Activated CD8-positive, alpha-beta memory T cell treated with anti-CD3 and anti-CD28 coated beads for 36 hours (primary cell): ENCODE measurements around the gene RBM26. TPM values are rescaled to one million over a fixed set of nuclear protein-coding genes. Genes with fewer than 3 reads are reported as not detected.
"Not testable (repeated sequence)": the region's sequence is repeated elsewhere in the genome, so short reads cannot be mapped to it uniquely, and the experiment has no call there.

ENCODE experiments used
- CTCF ChIA-PET: fragments of 350-600 bp; sonication (Branson Sonifier 250); formaldehyde crosslinking; loops from one replicate; lab custom pipeline; 2021; ENCODE audit warnings: antibody characterized with exemption; lab: Charles Lee
- POLR2A ChIA-PET: fragments of 350-600 bp; sonication (Branson Sonifier 250); formaldehyde crosslinking; loops from one replicate; lab custom pipeline; 2021; ENCODE audit warnings: antibody characterized with exemption; lab: Charles Lee
- total RNA-seq, 2 experiments: library from RNA; stranded (reverse); gene quantifications; one replicate each; pipeline ENCODE4 v1.2.3, GENCODE V29; 2021

The RBM26 gene
- total RNA-seq, 2 experiments from 2014 or later, result 64.4 to 64.7 TPM

- CTCF ChIA-PET, result no interaction called here
- POLR2A ChIA-PET, result no interaction called here
Measured at GRCh38 chr13:79307433-79307861, 98.6 kb downstream of the RBM26 start.

GRCh38 chr13:79306650-79307049 is 99.4 kb downstream of the RBM26 start:
- ChIA-PET POLR2A (no interaction called here), CTCF (no interaction called here)

GRCh38 chr13:79297128-79297527 is 108.9 kb downstream of the RBM26 start:
- POLR2A ChIA-PET, result interaction anchor here (0.6 kb wide), 1 partner anchor 357 kb away, joined by 3 read pairs; no protein-coding TSS in a partner anchor
- CTCF ChIA-PET, result interaction anchor here (0.6 kb wide), 1 partner anchor 324 kb away, joined by 3 read pairs; no protein-coding TSS in a partner anchor

- CTCF ChIA-PET, result no interaction called here
- POLR2A ChIA-PET, result no interaction called here
Measured at GRCh38 chr13:79295906-79296706, 109.9 kb downstream of the RBM26 start.

- ChIA-PET POLR2A (no interaction called here), CTCF (no interaction called here)
Measured at GRCh38 chr13:79290595-79291244, 115.3 kb downstream of the RBM26 start.

GRCh38 chr13:79289571-79289970 is 116.5 kb downstream of the RBM26 start:
- ChIA-PET POLR2A (no interaction called here), CTCF (no interaction called here)

- POLR2A ChIA-PET, result no interaction called here
- CTCF ChIA-PET, result no interaction called here
Measured at GRCh38 chr13:79287939-79288795, 117.9 kb downstream of the RBM26 start.

GRCh38 chr13:79285159-79285558 is 120.9 kb downstream of the RBM26 start:
- POLR2A ChIA-PET, result no interaction called here
- CTCF ChIA-PET, result no interaction called here

- ChIA-PET POLR2A (no interaction called here), CTCF (no interaction called here)
Measured at GRCh38 chr13:79283742-79284141, 122.3 kb downstream of the RBM26 start.

GRCh38 chr13:79282976-79283375 is 123.1 kb downstream of the RBM26 start:
- ChIA-PET CTCF (no interaction called here), POLR2A (no interaction called here)

GRCh38 chr13:79282508-79282907 is 123.5 kb downstream of the RBM26 start:
- CTCF ChIA-PET, result no interaction called here
- POLR2A ChIA-PET, result no interaction called here

GRCh38 chr13:79281339-79281747 is 124.7 kb downstream of the RBM26 start:
- ChIA-PET POLR2A (no interaction called here), CTCF (no interaction called here)

- POLR2A ChIA-PET, CTCF ChIA-PET: not testable (repeated sequence)
Measured at GRCh38 chr13:79279735-79280134, 126.3 kb downstream of the RBM26 start.

GRCh38 chr13:79273045-79273444 is 133.0 kb downstream of the RBM26 start:
- CTCF ChIA-PET, result interaction anchor here (0.5 kb wide), 1 partner anchor 62 kb away, joined by 3 read pairs; no protein-coding TSS in a partner anchor
- POLR2A ChIA-PET, result no interaction called here

GRCh38 chr13:79271616-79272015 is 134.4 kb downstream of the RBM26 start:
- ChIA-PET POLR2A (no interaction called here), CTCF (no interaction called here)

- ChIA-PET POLR2A (no interaction called here), CTCF (no interaction called here)
Measured at GRCh38 chr13:79270859-79271258, 135.2 kb downstream of the RBM26 start.
